A673 (cell line): Measurements from ENCODE around the gene SNAP29.
"Not testable (repeated sequence)": the region's sequence is repeated elsewhere in the genome, so short reads cannot be mapped to it uniquely, and the experiment has no call there.

Experiments used
- CTCF ChIP-seq: fragments of 300-800, 200-600 bp; sonication (generic); conservative IDR thresholded peaks from 2 replicates; pipeline ENCODE4 v1.5.1; 2017; ENCODE audit warnings: low read depth, mild to moderate bottlenecking, antibody characterized with exemption, low read length, moderate library complexity, mixed read lengths
- EZH2 ChIP-seq: fragments of 200-600 bp; sonication (generic); IDR thresholded peaks from 2 replicates; pipeline ENCODE4 v1.6.1; 2017; ENCODE audit warnings: borderline replicate concordance, low read depth, mild to moderate bottlenecking, mixed read lengths, antibody characterized with exemption, low read length; ENCODE audit not compliant: poor library complexity, severe bottlenecking

GRCh38 chr22:20826373-20827152 is 32.2 kb upstream of the SNAP29 start:
- TF ChIP-seq CTCF, EZH2: not testable (repeated sequence)
